ENCODE measurements around the gene TGFB2. TPM values are rescaled to one million over a fixed set of nuclear protein-coding genes. Genes with fewer than 3 reads are reported as not detected.
"Not testable (repeated sequence)": the region's sequence is repeated elsewhere in the genome, so short reads cannot be mapped to it uniquely, and the experiment has no call there.

The TGFB2 gene
- total RNA-seq, 3 donors from 2014 or later (not counting 1 experiment from before 2014, with no cell fraction given) = 0.07 TPM; not detected in 2

DNA sequence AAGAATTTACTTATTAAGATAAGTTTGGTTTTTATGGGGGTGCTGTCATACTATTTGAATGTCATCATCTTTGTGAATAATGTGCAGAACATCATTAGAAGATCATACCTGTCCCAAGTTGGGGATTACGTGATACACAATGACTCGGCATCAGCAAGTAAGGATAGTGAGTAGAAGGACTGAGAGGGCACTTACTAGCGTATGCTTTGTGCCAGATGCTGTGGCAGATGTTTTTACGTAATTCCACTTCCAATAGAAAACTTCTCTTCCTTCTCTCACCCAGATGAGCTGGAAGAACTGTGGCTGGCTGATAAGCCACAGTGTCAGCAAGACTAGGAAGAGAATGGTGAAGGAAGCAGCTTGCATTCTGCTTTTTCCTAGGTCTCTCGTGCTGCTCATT lies 28.1 kb upstream of the TGFB2 start:
- Histone ChIP-seq H3K4me1 (ENCODE audit: control insufficient read depth, insufficient read depth, low read length) (no peaks in the 10 kb centered on the region), H3K36me3 (ENCODE audit: control insufficient read depth, insufficient read depth, low read length) (peaks cover 2% of the 10 kb centered on the region), H3K9me3 (ENCODE audit: control insufficient read depth, insufficient read depth, low read length) (no peaks in the 10 kb centered on the region), H3K27ac (ENCODE audit: low read length) (no peak overlapping the region), H3K27me3 (ENCODE audit: control insufficient read depth, insufficient read depth, low read length) (no peaks in the 10 kb centered on the region), H3K4me3 (ENCODE audit: low read length) (no peak overlapping the region)
- DNase-seq (no peak), ATAC-seq (no peak)
- 94% methylated on average over 3 of the region's 5 CpGs for WGBS (ENCODE audit: insufficient coverage)
- Mint-ChIP-seq H3K27me3 (ENCODE audit: low read depth in 2 of 2) (no peaks in the 10 kb centered on the region), H3K9me3 (no peaks in the 10 kb centered on the region), H3K27ac (no peak overlapping the region), H3K4me1 (no peaks in the 10 kb centered on the region), H3K4me3 (no peak overlapping the region), H3K36me3 (no peaks in the 10 kb centered on the region)
- intact Hi-C loops (cut with micrococcal nuclease) = no loop called here
- TF ChIP-seq, protein P1, sequence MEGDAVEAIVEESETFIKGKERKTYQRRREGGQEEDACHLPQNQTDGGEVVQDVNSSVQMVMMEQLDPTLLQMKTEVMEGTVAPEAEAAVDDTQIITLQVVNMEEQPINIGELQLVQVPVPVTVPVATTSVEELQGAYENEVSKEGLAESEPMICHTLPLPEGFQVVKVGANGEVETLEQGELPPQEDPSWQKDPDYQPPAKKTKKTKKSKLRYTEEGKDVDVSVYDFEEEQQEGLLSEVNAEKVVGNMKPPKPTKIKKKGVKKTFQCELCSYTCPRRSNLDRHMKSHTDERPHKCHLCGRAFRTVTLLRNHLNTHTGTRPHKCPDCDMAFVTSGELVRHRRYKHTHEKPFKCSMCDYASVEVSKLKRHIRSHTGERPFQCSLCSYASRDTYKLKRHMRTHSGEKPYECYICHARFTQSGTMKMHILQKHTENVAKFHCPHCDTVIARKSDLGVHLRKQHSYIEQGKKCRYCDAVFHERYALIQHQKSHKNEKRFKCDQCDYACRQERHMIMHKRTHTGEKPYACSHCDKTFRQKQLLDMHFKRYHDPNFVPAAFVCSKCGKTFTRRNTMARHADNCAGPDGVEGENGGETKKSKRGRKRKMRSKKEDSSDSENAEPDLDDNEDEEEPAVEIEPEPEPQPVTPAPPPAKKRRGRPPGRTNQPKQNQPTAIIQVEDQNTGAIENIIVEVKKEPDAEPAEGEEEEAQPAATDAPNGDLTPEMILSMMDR (IDR thresholded peaks at IDR 0.05) = no peak

DNA sequence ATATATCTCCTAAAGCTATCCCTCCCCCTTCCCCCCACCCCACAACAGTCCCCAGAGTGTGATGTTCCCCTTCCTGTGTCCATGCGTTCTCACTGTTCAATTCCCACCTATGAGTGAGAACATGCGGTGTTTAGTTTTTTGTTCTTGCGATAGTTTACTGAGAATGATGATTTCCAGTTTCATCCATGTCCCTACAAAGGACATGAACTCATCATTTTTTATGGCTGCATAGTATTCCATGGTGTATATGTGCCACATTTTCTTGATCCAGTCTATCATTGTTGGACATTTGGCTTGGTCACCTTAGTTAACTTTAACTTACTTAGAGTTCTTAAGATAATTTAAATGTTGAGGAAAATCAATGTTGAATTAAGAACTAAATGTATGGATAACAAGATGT lies 25.0 kb upstream of the TGFB2 start:
- H3K27ac ChIP-seq (ENCODE audit: low read length); DNase-seq; H3K4me1 Mint-ChIP-seq; H3K27me3 ChIP-seq (ENCODE audit: control insufficient read depth, insufficient read depth, low read length); H3K27ac Mint-ChIP-seq; H3K4me3 ChIP-seq (ENCODE audit: low read length); H3K4me3 Mint-ChIP-seq; H3K9me3 ChIP-seq (ENCODE audit: control insufficient read depth, insufficient read depth, low read length); H3K27me3 Mint-ChIP-seq (ENCODE audit: low read depth in 2 of 2); H3K9me3 Mint-ChIP-seq; intact Hi-C loops (cut with micrococcal nuclease); ATAC-seq; H3K4me1 ChIP-seq (ENCODE audit: control insufficient read depth, insufficient read depth, low read length); H3K36me3 Mint-ChIP-seq: not testable (repeated sequence)
- H3K36me3 ChIP-seq (ENCODE audit: control insufficient read depth, insufficient read depth, low read length) = peaks cover 16% of the 10 kb centered on the region
- WGBS (ENCODE audit: insufficient coverage) = no CpG with 5 or more reads among the region's 3 CpGs

DNA sequence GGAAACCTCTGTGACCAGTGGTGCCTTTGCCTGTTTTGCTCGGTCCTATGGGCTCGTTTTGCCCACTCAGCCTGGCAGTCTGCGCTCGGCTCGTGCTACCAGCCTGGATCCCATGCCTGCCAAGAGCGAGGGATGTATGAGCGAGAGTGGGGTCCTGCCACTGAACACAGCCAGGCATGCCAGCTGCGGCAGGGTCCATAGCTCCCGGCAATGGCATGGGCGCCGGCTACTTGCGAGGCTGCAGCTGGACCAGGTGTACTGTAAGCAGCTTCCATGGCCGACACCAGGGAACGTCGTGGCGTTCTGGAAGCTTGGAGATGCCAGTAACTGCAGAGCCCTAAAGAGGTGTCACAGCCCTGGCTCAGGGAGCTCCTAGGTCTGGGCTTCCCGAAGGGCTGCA lies 22.4 kb upstream of the TGFB2 start:
- no peak overlapping the region for H3K27ac Mint-ChIP-seq

DNA sequence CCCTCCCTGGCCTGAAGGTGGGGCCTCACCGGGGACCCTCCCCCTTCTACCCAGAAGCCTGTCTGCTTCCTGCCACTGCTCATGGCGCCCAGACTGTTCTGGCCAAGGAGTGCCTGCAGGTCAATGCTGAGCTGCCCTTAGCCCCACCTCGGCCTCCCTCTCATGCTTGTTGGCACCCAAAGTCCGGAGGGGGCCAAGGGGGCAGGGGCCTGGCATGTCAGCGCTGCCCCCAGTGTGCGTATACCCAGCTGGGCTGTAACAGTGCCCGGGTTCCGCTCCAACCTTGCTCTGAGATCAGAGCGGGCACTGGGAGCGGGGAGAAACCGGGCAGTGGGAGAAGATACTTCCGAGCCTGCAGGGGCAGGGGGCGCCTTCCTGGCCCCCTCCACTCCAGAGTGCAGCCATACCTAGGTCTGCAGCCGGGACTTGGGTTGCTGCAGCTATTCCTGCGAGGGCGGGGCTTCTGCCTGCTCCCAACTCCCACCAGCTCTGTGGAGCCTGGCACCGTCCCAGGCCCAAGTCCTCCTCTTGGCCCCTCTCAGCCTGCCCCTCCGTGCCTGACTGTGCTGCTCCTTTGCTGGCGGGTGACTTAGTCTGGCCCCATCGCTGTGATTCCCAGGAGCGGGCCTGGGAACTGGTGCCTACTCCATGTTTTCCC lies 21.4 kb upstream of the TGFB2 start:
- no peaks in the 10 kb centered on the region for H3K36me3 Mint-ChIP-seq
- Histone ChIP-seq H3K27me3 (ENCODE audit: control insufficient read depth, insufficient read depth, low read length) (no peaks in the 10 kb centered on the region), H3K4me3 (ENCODE audit: low read length) (no peak overlapping the region), H3K4me1 (ENCODE audit: control insufficient read depth, insufficient read depth, low read length) (no peaks in the 10 kb centered on the region), H3K36me3 (ENCODE audit: control insufficient read depth, insufficient read depth, low read length) (peaks cover 20% of the 10 kb centered on the region), H3K9me3 (ENCODE audit: control insufficient read depth, insufficient read depth, low read length) (no peaks in the 10 kb centered on the region), H3K27ac (ENCODE audit: low read length) (no peak overlapping the region)
- intact Hi-C loops (cut with micrococcal nuclease) = no loop called here
- TF ChIP-seq, protein P1 (IDR thresholded peaks at IDR 0.05) = no peak
- no peaks in the 10 kb centered on the region for H3K4me1 Mint-ChIP-seq
- H3K4me3 Mint-ChIP-seq = no peak overlapping the region
- no peaks in the 10 kb centered on the region for H3K9me3 Mint-ChIP-seq
- DNase-seq (no peak), ATAC-seq (no peak)
- no peaks in the 10 kb centered on the region for H3K27me3 Mint-ChIP-seq (ENCODE audit: low read depth in 2 of 2)
- WGBS (ENCODE audit: insufficient coverage) = 97% methylated on average over 21 of the region's 21 CpGs
- H3K27ac Mint-ChIP-seq = no peak overlapping the region

More for the DNA sequence above, 22.4 kb upstream of the TGFB2 start:
- ATAC-seq (no peak), DNase-seq (no peak)
- H3K4me1 Mint-ChIP-seq = no peaks in the 10 kb centered on the region
- no peaks in the 10 kb centered on the region for H3K9me3 Mint-ChIP-seq
- H3K36me3 Mint-ChIP-seq = no peaks in the 10 kb centered on the region
- H3K27me3 Mint-ChIP-seq (ENCODE audit: low read depth in 2 of 2) = no peaks in the 10 kb centered on the region
- intact Hi-C loops (cut with micrococcal nuclease) = no loop called here
- peaks cover 20% of the 10 kb centered on the region for H3K36me3 ChIP-seq (ENCODE audit: control insufficient read depth, insufficient read depth, low read length)
- TF ChIP-seq, protein P1 (IDR thresholded peaks at IDR 0.05) = no peak
- WGBS (ENCODE audit: insufficient coverage) = 97% methylated on average over 17 of the region's 17 CpGs
- no peaks in the 10 kb centered on the region for H3K9me3 ChIP-seq (ENCODE audit: control insufficient read depth, insufficient read depth, low read length)
- H3K27me3 ChIP-seq (ENCODE audit: control insufficient read depth, insufficient read depth, low read length) = no peaks in the 10 kb centered on the region
- no peaks in the 10 kb centered on the region for H3K4me1 ChIP-seq (ENCODE audit: control insufficient read depth, insufficient read depth, low read length)
- no peak overlapping the region for H3K4me3 Mint-ChIP-seq
- H3K4me3 ChIP-seq (ENCODE audit: low read length) = no peak overlapping the region
- H3K27ac ChIP-seq (ENCODE audit: low read length) = no peak overlapping the region
